GM19240 (cell line): ENCODE results near the gene PITX1.
"Not testable (repeated sequence)": the region's sequence is repeated elsewhere in the genome, so short reads cannot be mapped to it uniquely, and the experiment has no call there.

Experiments
- DNase-seq: peaks from one replicate; pipeline ENCODE4 v3.0.0; 2011; ENCODE audit warnings: low spot score; ENCODE audit not compliant: insufficient read length

PITX1 gene

GRCh38 chr5:135033901-135034235 lies at the start of gene PITX1:
Gene PITX1, minus strand, starts transcription at chr5:135034228. Its CDS starts 347 bp downstream, at chr5:135033881.
- no peak for DNase-seq

DNA sequence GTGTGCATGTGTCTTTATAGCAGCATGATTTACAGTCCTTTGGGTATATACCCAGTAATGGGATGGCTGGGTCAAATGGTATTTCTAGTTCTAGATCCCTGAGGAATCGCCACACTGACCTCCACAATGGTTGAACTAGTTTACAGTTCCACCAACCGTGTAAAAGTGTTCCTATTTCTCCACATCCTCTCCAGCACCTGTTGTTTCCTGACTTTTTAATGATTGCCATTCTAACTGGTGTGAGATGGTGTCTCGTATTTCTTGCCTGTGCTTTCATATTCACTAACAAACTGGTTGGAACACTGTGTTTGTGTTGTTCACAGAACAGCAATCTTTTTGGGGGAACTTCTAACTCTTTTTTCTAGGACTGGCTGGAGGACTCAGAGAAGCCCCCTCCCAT lies 49.3 kb upstream of the PITX1 start:
- DNase-seq: not testable (repeated sequence)

DNA sequence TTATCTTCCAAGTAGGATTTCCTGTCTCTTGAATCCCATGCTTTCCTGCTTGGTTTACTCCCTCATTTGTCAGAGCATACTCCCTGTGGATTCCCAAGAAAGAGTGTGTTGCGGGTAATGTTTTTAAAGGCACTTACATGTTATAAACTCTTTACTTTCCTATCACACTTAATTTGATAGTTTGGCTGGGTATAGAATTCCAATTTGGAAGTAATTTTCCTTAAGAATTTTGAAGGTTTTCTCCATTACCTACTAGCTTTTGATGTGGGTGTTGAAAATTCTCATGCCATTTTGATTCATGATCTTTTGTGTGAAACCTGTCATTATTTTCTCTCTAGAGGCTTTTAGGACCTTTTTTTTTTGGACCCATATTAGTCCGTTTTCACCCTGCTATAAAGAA lies 47.2 kb upstream of the PITX1 start:
- DNase-seq: no peak

GRCh38 chr5:135079760-135080159 lies 45.7 kb upstream of the PITX1 start:
- DNase-seq: no peak

GRCh38 chr5:135079099-135079681 lies 45.2 kb upstream of the PITX1 start:
- no peak for DNase-seq

DNA sequence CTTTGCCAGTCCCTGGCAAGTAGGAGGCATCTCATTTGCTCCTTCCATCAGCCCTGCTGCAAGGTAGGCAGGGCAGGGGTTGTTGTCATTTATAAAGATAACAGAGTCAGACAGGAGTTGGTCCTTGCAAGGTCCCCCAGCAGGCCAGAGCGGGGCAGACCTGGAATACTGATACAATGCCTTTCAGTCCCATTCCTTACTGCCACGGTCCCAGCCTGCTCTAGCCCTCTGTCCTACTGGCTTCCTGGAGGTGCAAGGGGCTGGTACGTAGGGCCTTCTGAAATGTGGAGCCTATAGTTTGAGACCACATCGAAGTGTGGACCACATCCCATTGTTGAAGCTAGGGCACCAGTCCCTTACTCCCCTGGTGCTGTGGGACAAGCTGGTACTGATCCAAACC lies 42.8 kb upstream of the PITX1 start:
- no peak for DNase-seq

DNA sequence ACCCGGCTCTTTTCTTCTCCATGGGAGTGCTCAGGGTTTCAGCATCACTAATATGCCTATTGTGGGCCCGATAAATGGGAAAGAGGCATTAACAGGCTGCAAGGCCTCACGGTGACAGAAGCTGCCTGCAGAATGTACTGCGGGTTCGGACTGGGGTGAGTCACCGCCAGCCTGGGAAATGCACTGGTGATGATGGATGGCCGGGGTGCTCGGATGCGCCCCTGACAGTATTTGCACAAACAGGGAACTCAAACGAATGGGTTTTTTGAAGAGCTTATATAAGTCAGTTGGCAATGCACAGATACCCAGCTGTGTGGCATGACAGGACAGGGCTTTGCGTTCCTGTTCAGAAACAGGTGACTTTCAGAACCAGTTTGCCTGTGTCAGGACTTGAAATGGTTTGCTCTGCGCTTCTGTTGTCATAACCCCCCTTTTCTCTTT lies 42.0 kb upstream of the PITX1 start:
- DNase-seq: no peak

DNA sequence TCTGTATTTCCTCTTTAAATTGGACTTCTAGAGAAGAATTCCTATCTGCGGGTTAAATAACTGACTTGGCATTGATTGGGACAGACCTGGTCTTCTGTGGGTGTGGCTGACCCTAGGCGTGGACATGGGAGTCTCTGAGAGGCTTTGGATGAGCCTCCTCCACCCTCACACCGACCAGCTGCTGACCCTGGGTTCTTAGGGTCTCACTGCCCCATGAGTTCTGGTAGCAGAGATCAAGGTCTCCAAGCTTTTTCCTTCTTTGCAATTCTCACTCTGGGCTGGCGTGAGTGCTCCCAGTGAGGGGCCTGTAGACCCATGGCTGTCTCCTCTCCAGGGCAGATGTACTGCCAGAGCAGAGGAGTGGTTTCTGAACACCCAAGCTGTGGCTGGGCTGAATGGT lies 41.6 kb upstream of the PITX1 start:
- no peak for DNase-seq

GRCh38 chr5:135073761-135074345 lies 39.8 kb upstream of the PITX1 start:
- DNase-seq: no peak

DNA sequence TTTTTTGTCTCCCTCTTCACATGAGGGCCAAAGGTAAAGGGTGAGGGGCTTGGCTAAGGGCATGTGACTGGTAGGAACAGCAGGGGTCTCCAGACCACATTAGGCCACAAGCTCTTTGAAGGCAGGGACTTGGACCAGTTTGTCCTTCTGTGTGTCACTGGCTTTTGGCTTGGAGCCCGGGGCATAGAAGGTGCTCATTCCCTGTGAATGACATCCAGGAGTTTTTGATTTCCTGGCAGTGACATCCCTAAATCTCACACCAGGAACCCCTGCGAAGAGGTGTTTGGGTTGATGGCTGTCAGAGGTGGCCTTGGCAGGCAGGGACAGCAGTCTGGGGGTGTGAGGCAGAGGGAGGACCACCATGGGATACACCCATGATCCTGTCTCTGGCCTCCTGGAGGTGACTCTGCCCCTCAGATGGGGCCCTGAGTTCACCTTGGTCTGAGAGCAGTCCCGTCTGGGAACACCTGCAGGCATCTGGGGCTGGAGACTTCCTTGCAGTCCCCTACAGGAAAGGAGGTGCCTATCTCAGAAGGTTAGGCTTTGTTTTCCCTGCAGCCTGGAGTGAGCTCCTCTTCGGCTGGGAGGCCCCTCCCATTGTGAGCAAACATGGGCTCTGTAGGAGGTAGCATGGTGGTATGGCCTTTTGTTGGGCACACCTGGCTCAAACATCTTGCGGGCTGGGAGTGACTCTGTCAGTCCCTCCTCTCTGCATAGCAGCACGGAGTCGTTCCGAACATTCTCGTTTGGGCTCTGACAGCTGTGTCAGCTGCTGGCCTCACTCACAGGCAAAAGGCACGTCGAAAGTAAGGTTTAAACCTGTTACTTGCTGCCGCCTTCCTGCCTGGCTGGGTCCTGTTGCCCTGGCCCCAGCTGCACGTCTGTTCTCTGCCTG lies 38.6 kb upstream of the PITX1 start:
- no peak for DNase-seq

DNA sequence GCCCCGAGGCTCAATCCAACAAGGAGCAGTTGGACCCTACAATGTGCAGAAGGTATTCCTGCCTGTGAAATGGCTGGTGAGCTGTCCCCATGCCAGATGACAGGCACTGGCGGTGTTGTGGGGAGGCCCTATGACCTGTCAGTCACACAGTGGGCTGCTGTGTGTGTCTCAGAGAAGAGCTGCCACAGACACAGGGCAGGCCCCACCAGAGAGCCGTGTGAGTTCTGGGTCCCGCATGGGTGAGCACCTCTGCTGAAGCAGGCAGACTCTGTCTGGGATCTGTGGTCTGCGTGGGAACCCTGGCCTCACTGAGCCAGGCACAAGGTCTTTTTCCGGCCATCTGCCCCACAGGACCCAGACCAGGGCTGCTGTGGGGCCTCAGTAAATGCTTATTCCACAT lies 37.3 kb upstream of the PITX1 start:
- no peak for DNase-seq

DNA sequence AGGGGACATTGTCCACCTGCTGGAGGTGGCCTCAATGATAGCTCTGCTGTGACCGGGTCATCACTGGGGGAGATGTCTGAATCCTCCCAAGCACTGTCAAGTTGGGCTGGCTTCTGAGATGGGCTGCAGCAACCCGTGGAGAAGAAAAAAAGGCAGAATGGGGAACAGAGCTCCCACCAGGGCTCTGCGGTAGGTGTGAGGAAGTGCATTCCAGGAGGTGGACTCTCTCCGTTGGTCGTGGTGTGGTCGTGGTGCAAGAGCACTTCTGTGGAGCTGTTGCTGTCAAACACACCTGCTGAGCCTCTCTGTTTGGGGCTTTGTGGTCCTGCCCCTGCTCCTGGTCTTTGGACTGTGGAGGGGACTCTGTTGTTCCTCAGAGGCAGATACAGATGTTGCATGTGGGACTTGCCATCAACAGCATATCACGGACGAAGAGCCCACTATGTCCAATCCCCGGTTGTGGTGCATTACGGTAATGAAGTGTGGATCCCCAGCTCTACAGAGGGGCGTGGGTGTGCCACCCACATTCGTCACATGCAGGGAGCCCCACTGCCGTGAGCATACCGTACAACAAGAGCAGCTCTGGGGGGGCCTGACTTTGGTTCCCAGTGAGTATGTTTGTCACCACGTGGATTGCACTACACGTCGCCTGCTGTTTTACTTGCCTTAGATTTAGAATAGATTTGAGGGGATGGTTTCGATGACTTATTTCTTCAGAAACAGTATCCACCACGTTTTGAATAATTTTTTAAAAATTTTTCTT lies 36.0 kb upstream of the PITX1 start:
- DNase-seq: no peak

DNA sequence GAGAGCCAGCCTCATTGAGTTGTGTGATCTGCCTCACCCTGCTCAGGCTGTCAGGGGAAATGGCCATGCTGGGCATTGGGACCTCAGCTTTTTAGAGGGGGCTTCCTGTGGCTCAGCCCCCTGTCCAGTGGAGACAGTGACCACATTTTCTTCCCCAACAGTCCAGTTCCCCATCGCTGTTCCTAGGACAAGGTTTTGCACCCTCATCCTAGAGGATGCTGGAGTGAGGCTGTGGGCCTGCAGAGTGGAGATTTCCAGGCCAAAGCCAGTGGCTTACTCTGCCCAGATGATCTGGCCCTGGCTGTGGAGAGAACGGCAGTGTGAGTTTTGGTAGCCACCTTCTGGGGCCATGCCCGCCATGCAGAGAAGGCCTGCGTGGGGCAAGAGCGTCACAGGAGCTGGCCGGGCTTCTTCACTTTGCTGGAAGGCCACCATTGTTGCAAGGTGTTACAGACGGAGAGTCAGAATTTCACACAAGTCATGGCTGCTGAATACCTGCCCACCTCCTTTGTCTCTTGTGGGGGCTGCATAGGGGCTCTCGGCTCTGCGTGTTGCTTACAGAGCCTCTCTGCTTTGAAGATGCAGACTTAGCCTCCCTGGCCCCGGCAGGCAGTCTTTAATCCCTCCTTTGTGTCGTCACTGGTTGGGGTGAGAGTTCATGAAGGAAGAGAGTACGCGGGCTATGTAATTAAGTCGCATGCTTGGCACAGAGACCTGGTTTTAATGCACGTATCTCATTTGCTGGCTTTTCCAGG lies 35.2 kb upstream of the PITX1 start:
- no peak for DNase-seq

DNA sequence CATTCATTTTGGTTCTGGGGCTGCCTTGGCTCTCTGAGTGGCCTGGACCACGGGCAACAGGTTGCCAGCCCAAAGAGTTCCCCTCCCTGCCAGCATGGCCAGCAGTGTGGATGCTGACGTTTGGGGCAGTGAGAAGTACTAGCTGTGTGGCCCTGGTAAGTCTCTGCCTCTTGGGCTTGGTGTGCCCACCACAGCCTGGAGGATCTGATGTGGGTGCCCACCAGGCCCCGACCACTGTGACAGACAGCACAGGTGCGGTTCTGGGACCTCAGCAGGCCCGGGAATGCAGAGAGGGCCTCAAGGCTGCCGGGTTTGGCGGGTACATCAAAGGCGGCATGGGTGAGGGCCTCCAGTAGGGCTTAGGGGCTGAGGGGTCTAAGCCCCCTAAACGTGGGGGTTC lies 33.6 kb upstream of the PITX1 start:
- no peak for DNase-seq

DNA sequence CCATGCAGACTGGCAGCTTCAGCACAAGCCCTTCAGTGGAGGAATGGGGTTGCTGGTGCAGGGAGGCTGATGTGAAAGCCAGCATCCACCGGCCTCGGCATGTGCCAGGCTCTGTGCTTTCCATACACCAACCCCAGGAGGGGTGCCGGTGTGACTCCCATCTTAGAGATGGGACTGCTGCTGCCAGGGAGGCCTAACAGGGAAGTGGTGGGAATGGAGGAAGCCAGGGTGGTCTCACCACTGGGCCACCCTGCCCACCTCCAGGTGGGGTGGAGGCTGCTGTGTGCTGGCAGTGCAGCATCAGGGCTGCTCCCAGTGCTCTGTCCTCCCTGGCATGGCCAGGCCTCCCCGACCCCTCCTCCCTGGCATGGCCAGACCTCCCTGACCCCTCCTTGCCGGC lies 32.8 kb upstream of the PITX1 start:
- no peak for DNase-seq

GRCh38 chr5:135065306-135066265 lies 31.6 kb upstream of the PITX1 start:
- DNase-seq: no peak

DNA sequence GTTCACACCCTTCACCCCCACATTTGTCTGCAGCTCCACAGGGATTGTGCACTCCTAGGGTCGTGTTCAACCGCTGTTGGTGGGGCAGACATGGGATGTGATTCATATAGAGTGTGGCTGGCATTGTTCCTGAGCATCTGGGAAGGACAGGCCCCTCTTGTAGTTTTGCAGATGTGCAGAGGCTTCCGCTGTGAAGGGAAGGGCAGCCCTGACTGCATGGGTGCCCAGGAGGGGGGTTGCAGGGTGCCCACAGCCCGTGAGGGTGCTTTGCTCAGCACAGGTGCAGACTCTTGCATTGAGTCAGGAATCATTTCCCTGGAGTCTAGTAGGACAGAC lies 30.2 kb upstream of the PITX1 start:
- DNase-seq: no peak

- no peak for DNase-seq
These were observed 29.6 kb upstream of the PITX1 start for GRCh38 chr5:135063511-135064234.

- DNase-seq: no peak
These were observed 29.0 kb upstream of the PITX1 start for GRCh38 chr5:135063056-135063445.
